Erythroblast (primary cell): ENCODE data around the gene RGS7.
"Not testable (repeated sequence)": the region's sequence is repeated elsewhere in the genome, so short reads cannot be mapped to it uniquely, and the experiment has no call there.

Source experiments
- DNase-seq, 2 experiments: peaks; one replicate each; lab custom pipeline; 2025; lab: John Stamatoyannopoulos, UW
- GATA1 ChIP-seq: IDR thresholded peaks from 2 replicates; pipeline ENCODE4 v1.6.1; 2011; ENCODE audit warnings: low read depth, mild to moderate bottlenecking, control low read depth, low read length, moderate library complexity
- POLR2A ChIP-seq: IDR thresholded peaks from 2 replicates; pipeline ENCODE4 v1.6.1; 2011; ENCODE audit warnings: mild to moderate bottlenecking, low read length

The RGS7 gene

DNA sequence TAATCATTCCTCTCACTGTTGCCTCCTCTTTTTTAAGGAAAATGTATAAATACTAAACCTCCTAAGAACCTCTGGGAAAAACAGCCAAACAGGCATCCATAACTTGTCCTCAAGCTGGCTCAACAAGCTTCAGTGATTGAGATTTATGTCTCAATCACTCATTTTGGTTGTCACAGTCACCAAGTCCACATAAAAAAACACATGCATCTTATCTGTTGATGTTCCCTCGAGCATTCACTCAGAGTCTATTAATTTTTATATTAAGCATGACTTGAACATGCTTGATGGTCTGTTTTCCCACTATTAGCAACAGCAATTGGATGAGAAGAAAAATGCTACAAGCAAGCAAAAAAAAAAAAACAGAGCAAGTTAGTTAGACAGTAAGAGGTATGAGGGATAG, 254.3 kb downstream of the RGS7 start:
- DNase-seq = no peak
- no peak for TF ChIP-seq GATA1
- no peak for TF ChIP-seq POLR2A

GRCh38 chr1:241101622-241102021, 255.4 kb downstream of the RGS7 start:
- no peak for DNase-seq
- TF ChIP-seq POLR2A (no peak), GATA1 (no peak)

GRCh38 chr1:241097479-241097878, 259.5 kb downstream of the RGS7 start:
- TF ChIP-seq POLR2A = no peak
- no peak for TF ChIP-seq GATA1
- DNase-seq = no peak

DNA sequence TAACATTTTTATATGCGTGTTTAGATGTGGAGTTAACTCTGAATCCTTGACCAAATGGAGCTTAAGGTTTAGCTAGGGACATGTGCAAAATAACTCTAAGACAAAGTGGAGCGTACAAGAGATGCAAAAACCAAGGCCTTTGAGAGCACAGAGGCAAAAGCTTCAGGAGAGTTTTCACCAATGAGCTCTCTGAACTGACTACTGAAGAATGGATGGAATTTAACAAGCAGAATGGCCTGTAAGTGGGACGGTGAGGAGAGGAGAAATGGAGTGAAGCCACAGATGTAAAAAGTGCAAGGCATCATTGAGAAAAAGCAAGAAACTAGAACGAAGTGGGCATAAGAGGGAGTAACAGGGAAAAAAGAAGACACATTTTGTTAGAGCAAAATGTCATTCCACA, 260.0 kb downstream of the RGS7 start:
- DNase-seq = no peak
- TF ChIP-seq POLR2A = no peak
- TF ChIP-seq GATA1 = no peak

GRCh38 chr1:241095847-241096246, 261.2 kb downstream of the RGS7 start:
- DNase-seq = no peak
- TF ChIP-seq POLR2A = no peak
- no peak for TF ChIP-seq GATA1

DNA sequence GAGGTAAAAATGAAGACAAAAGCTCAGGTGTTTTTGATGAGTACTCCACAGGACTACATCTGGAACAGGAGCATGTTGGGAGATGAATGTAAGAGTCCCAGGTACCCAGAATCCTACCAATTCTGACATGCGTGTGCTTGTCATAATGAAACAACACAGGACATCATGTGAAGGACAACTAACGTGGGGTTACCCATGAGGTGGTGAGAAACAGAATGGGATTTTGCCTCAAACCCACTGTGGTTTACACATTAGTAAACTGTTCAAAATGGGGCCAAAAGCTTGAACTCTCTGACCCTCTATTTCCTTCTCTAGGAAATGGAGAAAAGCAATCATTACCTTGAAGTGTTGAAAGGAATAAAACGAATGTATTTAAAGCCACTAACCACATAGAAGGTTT, 266.2 kb downstream of the RGS7 start:
- DNase-seq = no peak
- no peak for TF ChIP-seq POLR2A

DNA sequence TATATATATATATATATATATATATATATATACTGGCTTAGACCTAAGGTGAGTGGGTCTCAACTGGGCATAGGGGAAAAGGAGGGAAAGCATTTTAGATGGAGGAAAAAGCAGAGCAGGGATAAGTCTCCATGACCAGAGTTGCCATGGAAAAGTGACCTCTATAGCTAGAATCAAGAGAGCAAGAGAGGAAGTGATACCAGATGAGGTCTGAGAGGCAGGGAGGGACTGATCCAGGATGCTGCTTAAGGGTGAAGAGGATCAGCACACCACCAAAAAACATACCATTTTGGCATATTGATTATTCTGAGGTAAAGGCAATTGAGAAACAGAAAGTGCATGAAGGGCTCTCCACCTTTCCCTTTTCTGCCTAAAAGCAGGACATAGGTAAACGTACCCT, 267.9 kb downstream of the RGS7 start:
- not testable (repeated sequence) for DNase-seq

DNA sequence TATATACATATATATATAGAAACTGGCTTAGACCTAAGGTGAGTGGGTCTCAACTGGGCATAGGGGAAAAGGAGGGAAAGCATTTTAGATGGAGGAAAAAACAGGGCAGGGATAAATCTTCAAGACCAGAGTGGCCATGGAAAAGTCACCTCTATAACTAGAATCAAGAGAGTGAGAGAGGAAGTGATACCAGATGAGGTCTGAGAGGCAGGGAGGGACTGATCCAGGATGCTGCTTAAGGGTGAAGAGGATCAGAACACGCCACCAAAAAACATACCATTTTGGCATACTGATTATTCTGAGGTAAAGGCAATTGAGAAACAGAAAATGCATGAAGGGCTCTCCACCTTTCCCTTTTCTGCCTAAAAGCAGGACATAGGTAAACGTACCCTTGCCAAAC, 268.9 kb downstream of the RGS7 start:
- DNase-seq = not testable (repeated sequence)

- no peak for TF ChIP-seq POLR2A
- no peak for TF ChIP-seq GATA1
Observed at GRCh38 chr1:241086686-241087085, 270.3 kb downstream of the RGS7 start.

GRCh38 chr1:241083285-241083684, 273.7 kb downstream of the RGS7 start:
- no peak for TF ChIP-seq GATA1
- TF ChIP-seq POLR2A = no peak
- DNase-seq = no peak

More at GRCh38 chr1:241086686-241087085, 270.3 kb downstream of the RGS7 start:
- no peak for DNase-seq

- DNase-seq = no peak
- no peak for TF ChIP-seq POLR2A
- TF ChIP-seq GATA1 = no peak
Observed at GRCh38 chr1:241081473-241081872, 275.5 kb downstream of the RGS7 start.

DNA sequence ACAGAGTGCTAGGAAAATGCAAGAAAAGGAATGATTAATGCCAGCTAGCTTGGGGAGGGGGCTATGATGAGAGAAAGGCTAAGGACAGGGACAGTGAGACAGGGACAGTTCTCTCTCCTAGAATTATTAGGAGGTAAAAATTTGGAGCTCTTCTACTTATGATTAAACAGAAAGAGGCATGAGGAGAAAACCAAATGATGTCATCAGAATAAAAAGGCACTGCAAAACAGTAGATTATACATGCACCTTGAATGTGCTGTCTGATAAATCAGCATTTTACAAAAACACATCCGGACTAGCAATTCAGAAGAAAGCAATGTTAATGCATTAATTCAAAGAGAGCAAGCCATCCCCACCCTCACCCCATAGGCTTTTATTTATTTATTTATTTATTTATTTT, 277.5 kb downstream of the RGS7 start:
- TF ChIP-seq GATA1 = no peak
- no peak for TF ChIP-seq POLR2A
- DNase-seq = no peak

DNA sequence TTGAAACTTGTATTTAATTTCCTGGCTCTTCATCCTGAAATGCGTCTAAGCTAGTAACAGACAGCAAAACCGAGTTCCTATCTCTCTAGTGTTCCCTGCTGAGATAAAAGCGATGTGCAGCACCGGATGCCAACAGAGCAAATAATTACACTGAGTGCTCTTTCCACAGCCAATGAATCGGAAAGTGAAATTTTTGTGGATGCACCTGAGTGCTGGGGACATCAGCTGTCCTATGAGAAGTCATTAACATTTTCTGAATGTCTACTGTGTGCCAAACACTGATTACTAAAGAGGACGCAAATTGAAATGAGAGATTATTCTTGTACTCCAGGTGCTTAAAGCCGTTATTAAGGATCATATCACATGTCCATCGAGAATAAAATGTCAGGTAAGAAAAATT, 278.0 kb downstream of the RGS7 start:
- DNase-seq = no peak
- TF ChIP-seq POLR2A (no peak), GATA1 (no peak)

DNA sequence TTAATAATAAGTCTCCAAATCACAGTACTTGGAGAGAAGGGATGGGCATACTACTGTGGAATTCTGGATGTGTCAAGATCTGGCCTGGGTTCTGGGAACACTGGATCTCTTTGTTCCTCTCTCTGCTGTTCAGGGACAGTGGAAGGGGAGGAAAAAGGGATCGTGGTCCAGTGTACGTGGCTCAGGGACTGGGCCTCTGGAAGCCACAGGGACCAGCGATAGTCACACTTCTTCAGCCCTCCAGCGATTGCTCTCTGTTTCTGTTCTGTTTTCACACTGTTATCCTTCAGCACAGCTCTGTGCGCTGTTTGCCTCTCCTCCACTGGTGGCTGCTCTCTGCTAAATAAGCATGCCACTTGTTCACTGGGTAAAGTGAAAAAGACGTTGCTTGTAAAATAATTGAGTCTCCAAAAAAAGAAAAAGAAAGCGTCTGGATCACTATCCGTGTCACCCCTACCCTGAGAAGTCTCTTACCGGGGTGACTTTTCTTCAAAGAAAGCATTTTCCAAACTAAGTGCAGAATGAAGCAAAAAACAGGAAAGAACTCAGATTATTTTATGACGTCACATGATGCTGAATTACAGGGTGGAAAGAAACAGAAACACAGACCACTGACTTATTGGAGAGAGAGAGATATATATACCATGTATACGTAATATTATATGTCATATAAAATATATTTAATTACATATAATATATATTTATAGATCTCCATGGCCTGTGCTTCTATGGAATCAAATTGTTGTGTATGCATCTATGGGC, 279.4 kb downstream of the RGS7 start:
- TF ChIP-seq POLR2A (no peak), GATA1 (no peak)
- no peak for DNase-seq

- no peak for DNase-seq
- TF ChIP-seq GATA1 (no peak), POLR2A (no peak)
Observed at GRCh38 chr1:241074507-241074906, 282.5 kb downstream of the RGS7 start.

GRCh38 chr1:241068359-241068758, 288.6 kb downstream of the RGS7 start:
- TF ChIP-seq POLR2A (no peak), GATA1 (no peak)
- DNase-seq = no peak
